GM12891 (cell line): ENCODE results near the gene CAPN2.

Source experiments
- DNase-seq: peaks from one replicate; pipeline ENCODE4 v3.0.0; 2011; ENCODE audit warnings: low spot score; ENCODE audit not compliant: insufficient read length
- FAIRE-seq: peaks from 2 replicates; lab custom pipeline; 2011; peaks lifted over from hg19 to GRCh38; lab: Jason Lieb, UNC
- PAX5 ChIP-seq: IDR thresholded peaks from 2 replicates; pipeline ENCODE4 v1.6.1; 2011; ENCODE audit warnings: low read length, moderate library complexity, mild to moderate bottlenecking; ENCODE audit not compliant: insufficient read depth, severe bottlenecking
- POLR2A ChIP-seq: IDR thresholded peaks from 2 replicates; pipeline ENCODE4 v1.6.1; 2011; ENCODE audit warnings: low read depth, low read length, control low read depth
- POLR2AphosphoS5 ChIP-seq: IDR thresholded peaks from 2 replicates; pipeline ENCODE4 v1.6.1; 2011; ENCODE audit warnings: low read depth, low read length, control low read depth
- POU2F2 ChIP-seq: IDR thresholded peaks from 2 replicates; pipeline ENCODE4 v1.6.1; 2011; ENCODE audit warnings: low read depth, mild to moderate bottlenecking, control low read depth, low read length, moderate library complexity
- SPI1 ChIP-seq: IDR thresholded peaks from 2 replicates; pipeline ENCODE4 v1.6.1; 2011; ENCODE audit warnings: low read depth, low read length, control low read depth
- TAF1 ChIP-seq: IDR thresholded peaks from 2 replicates; pipeline ENCODE4 v1.6.1; 2011; ENCODE audit warnings: low read depth, low read length, control low read depth

Gene CAPN2

DNA sequence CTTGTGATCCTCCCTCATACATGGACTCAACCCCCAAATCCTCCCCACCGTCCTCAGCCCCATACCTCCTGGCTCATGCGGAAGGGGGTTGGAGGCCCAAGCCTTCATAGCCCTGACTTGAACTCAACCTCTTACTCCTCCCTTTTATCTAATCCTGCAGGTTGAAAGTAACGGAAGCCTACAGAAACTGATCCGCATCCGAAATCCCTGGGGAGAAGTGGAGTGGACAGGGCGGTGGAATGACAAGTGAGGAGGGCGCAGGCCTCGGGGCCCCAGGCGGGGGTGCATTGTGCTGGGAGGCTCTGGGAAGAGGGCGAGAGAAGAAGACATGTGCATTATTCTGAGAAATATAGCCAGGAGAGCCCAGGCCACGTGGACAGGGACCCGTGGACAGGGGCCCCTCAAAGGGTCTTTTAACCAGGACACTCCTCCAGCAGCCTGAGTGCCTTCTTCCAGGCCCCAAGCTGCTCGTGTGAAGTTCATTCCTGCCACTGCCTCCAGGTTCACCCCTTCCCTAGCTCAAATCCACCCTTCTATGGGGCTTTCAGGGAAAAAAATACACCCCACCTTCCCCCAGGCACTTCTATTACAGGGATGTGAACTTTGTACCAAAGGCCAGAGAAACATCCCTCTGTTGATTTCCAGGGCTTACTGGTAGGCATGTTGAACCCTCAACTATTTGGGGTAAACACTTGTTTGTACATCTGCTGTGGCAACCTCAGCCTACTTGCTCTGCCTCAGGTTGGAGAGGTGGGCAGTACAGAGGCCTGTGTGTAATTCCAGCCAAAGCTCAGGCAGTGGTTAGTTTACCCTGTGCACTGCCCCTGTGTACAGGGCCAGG, 38.6 kb downstream of the CAPN2 start:
- no peak for FAIRE-seq
- TF ChIP-seq POU2F2 (no peak), PAX5 (no peak), POLR2A (no peak), SPI1 (no peak), POLR2AphosphoS5 (no peak)

DNA sequence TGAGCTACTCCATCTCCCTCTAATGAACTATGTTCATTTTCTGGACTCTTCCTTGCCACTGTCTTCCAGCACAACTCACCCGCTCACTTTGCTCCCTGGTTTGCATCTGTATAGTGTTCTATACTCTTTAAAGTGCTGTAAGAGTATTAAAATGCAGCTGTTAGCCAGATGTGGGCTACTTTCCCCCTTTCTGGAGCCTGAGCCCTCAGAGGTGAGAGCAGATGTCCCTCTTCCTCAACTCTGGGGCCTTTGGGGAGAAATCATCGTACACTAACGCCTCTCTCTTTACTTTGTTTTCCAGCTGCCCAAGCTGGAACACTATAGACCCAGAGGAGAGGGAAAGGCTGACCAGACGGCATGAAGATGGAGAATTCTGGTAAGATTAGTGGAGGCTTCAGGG, 39.4 kb downstream of the CAPN2 start:
- FAIRE-seq (no peak), DNase-seq (no peak)
- TF ChIP-seq POLR2A (no peak), POLR2AphosphoS5 (no peak), PAX5 (no peak), TAF1 (no peak), POU2F2 (no peak), SPI1 (no peak)

More for the DNA sequence above, 38.6 kb downstream of the CAPN2 start:
- DNase-seq, result no peak

DNA sequence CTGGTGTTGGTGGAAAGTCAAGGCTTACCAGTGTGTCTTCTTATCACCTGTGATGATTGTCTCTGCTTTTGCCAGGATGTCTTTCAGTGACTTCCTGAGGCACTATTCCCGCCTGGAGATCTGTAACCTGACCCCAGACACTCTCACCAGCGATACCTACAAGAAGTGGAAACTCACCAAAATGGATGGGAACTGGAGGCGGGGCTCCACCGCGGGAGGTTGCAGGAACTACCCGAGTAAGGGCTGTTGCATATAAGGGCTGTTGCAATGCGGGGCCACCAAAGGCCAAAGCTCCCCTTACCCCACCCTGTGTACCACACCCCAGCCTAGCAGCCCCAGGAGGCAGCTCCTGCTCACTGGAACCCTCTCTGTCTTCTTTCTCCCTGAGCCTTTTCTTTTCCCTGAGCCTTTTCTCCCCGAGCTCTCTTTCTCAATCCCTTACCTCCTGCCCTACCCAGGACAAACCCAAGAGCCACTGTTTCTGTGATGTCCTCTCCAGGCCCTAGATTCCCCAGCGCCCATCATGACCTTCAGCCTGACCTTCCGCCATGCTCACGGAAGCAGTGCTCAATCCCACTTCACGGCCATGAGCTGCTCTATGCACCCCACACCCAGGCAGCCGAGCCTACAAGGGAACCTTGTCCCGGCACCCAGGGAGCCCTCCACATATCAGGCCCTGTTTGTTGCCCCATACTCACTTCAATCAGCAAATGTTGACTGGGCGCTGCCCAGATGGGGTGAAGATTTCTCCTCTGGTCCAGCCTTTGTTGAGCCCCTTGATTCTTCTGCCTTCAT, 40.6 kb downstream of the CAPN2 start:
- FAIRE-seq, result no peak
- TF ChIP-seq POU2F2 (no peak), PAX5 (no peak), POLR2A (no peak), TAF1 (no peak), SPI1 (no peak), POLR2AphosphoS5 (no peak)
- no peak for DNase-seq

GRCh38 chr1:223754681-223755431, 42.5 kb downstream of the CAPN2 start:
- FAIRE-seq (no peak), DNase-seq (no peak)
- TF ChIP-seq POLR2AphosphoS5 (no peak), PAX5 (no peak), TAF1 (no peak), SPI1 (no peak), POU2F2 (no peak), POLR2A (no peak)

DNA sequence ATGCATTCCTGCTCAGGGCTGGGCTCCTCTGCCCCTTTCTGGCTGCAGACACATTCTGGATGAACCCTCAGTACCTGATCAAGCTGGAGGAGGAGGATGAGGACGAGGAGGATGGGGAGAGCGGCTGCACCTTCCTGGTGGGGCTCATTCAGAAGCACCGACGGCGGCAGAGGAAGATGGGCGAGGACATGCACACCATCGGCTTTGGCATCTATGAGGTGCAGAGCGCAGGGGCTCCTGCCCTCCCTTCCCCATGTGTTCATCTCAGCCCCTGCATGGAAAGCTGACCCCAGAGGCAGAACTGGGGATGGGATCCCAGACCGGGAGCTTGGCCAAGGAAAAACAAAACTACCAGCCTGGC, 43.1 kb downstream of the CAPN2 start:
- no peak for FAIRE-seq
- TF ChIP-seq POU2F2, result no peak
- TF ChIP-seq POLR2A, result no peak
- TF ChIP-seq TAF1, result no peak
- TF ChIP-seq PAX5, result no peak
- TF ChIP-seq POLR2AphosphoS5, result no peak
- no peak for TF ChIP-seq SPI1

DNA sequence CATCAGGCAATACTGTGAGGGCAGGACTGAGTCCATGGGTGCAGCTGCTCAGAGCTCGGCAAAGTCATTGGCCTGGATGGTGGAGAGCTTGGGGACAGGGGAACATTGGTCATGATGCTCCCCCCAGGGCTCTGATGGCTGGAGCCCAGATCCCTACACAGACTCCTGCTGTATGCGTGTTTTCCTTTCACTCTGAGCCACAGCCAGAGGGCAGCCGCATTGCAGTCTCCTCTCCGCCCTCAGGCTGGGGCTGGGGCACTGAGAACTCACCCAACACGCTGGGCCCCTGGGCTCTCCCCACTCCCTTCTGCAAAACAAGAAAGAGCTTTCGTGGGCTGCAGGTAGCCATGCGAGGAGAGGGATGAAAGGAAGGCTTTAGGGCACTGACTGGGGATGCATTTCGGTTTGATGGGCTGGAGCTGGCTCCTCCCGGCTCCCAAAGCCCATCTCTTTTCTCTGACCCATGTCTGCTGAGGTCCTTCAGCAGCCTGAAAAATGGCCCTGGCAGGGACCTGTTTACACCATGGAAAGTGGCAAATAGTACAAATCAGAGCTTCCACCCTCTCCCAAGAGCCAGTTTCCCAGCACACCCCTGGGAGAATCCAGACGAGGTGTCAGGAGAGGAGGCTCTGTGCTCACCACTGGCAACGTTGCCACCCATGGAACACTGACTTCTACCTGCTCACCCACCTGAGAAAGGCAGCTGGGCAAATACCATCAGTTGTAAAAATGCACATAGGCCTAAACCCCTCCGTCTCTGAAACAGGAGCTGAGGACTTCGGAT, 43.8 kb downstream of the CAPN2 start:
- DNase-seq, result no peak
- TF ChIP-seq TAF1 (no peak), SPI1 (no peak), POLR2A (no peak), POLR2AphosphoS5 (no peak), PAX5 (no peak), POU2F2 (no peak)
- no peak for FAIRE-seq

More for the DNA sequence above, 43.1 kb downstream of the CAPN2 start:
- DNase-seq, result no peak

DNA sequence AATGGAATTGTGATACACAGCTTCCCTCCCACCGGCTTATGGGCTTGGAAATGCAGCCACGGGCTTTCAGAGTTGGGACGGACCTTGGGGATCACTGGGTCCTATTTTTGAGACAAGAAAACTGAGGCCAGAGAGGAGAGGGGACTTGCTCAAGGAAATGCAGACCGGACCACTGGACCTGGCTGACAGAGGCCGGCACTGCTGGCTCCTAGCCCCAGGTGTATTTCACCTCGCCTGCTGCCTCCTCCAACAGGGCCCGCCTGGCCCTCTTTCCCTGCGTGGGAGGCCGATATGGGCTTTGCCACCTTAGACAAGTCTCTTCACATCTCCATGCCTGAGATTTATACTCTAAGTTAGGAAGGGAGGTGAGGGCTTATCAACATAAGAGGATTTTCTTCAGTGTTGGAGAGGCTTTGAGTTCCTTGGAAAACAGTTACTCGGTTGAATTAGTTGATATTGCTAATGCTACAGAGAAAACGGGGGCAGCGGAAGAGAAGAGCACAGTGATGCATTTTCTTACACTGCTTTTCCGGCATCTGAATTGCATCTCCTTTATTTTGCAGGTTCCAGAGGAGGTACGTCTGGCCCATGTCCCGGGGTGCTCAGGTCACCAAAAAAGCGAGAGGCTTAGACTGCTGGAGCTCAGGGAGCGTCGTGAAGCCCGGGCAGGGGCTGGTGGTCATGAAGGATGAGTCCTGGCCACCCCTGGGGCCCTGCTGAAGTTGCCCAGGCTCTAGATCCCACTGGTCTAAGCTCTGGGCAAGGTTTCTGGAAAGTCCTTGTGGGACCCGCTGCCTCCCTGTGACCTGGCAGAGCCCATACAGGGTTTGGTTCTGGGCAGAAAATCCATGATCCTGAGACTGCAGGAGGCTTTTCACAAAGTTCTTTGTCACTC, 44.7 kb downstream of the CAPN2 start:
- no peak for TF ChIP-seq POLR2A
- TF ChIP-seq PAX5, result no peak
- TF ChIP-seq SPI1, result no peak
- TF ChIP-seq POU2F2, result no peak
- TF ChIP-seq TAF1, result no peak
- no peak for TF ChIP-seq POLR2AphosphoS5
- no peak for DNase-seq
- FAIRE-seq, result no peak

- DNase-seq (no peak), FAIRE-seq (no peak)
- TF ChIP-seq POU2F2, result no peak
- TF ChIP-seq PAX5, result no peak
- no peak for TF ChIP-seq POLR2A
- TF ChIP-seq SPI1, result no peak
- no peak for TF ChIP-seq POLR2AphosphoS5
- no peak for TF ChIP-seq TAF1
Measured at GRCh38 chr1:223758734-223759133, 46.4 kb downstream of the CAPN2 start.
